ENCODE data around the gene PRPF31.

DNA sequence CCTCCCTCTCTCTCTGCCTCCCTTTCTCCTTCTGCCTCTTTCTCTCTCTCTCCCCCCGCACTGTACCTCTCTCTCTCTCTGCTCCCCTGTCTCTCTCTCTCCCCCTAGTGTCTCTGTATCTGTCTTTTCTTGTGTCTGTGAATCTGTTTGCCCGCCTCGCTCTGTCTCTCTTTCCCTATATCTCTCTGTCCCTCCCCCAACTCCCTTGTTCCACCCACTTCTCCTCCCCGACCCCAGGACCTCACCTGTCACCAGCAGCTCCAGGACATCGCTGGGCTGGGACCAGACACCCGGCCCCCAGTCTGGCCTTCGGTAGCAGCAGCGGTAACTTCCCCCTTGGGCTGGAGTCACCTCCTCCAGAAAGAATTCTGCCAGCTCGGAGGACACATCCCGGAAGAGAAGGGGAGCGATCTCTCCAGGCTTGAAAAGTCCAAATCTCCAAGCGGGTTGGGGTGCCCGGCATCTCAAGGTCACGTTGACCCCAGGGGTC is 18.9 kb upstream of the PRPF31 start:
- TF ChIP-seq POLR2AphosphoS5 (IDR thresholded peaks at IDR 0.05) (no peak), POLR2A (IDR thresholded peaks at IDR 0.05) (no peak)
